ENCODE data around the gene MGARP.
"Not testable (repeated sequence)": the region's sequence is repeated elsewhere in the genome, so short reads cannot be mapped to it uniquely, and the experiment has no call there.

DNA sequence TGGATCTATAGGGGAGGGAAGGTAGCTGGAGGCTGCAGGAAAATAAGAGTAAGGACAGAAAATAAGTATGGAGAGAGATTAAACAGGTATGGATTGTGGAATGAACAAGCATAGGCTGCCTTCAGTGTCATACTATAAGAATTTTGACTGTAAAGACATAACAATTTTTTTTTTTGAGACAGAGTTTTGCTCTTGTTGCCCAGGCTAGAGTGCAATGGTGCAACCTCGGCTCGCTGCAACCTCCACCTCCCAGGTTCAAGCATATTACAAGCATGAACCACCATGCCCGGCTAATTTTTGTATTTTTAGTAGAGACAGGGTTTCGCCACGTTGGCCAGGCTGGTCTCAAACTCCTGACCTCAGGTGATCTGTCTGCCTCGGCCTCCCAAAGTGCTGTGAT is 24.4 kb downstream of the MGARP start:
- not testable (repeated sequence) for TF ChIP-seq RCOR1 (IDR thresholded peaks at IDR 0.05; ENCODE audit: insufficient replicate concordance, low read length); CEBPB (IDR thresholded peaks at IDR 0.05; ENCODE audit: low read depth, low read length); RAD21 (IDR thresholded peaks at IDR 0.05; ENCODE audit: low read length); POLR2A (IDR thresholded peaks at IDR 0.05; ENCODE audit: low read depth, low read length); SMC3 (IDR thresholded peaks at IDR 0.05; ENCODE audit: low read depth, low read length); MAFK (IDR thresholded peaks at IDR 0.05; ENCODE audit: low read depth, low read length); FOS (IDR thresholded peaks at IDR 0.05; ENCODE audit: low read depth, low read length)
- TF ChIP-seq, protein P1, sequence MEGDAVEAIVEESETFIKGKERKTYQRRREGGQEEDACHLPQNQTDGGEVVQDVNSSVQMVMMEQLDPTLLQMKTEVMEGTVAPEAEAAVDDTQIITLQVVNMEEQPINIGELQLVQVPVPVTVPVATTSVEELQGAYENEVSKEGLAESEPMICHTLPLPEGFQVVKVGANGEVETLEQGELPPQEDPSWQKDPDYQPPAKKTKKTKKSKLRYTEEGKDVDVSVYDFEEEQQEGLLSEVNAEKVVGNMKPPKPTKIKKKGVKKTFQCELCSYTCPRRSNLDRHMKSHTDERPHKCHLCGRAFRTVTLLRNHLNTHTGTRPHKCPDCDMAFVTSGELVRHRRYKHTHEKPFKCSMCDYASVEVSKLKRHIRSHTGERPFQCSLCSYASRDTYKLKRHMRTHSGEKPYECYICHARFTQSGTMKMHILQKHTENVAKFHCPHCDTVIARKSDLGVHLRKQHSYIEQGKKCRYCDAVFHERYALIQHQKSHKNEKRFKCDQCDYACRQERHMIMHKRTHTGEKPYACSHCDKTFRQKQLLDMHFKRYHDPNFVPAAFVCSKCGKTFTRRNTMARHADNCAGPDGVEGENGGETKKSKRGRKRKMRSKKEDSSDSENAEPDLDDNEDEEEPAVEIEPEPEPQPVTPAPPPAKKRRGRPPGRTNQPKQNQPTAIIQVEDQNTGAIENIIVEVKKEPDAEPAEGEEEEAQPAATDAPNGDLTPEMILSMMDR (conservative IDR thresholded peaks at IDR 0.05; ENCODE audit: low read depth, low read length), result not testable (repeated sequence)
- TF ChIP-seq, protein P2, sequence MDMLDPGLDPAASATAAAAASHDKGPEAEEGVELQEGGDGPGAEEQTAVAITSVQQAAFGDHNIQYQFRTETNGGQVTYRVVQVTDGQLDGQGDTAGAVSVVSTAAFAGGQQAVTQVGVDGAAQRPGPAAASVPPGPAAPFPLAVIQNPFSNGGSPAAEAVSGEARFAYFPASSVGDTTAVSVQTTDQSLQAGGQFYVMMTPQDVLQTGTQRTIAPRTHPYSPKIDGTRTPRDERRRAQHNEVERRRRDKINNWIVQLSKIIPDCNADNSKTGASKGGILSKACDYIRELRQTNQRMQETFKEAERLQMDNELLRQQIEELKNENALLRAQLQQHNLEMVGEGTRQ (IDR thresholded peaks at IDR 0.05; ENCODE audit: low read depth, low read length), result not testable (repeated sequence)
- TF ChIP-seq, protein P3, sequence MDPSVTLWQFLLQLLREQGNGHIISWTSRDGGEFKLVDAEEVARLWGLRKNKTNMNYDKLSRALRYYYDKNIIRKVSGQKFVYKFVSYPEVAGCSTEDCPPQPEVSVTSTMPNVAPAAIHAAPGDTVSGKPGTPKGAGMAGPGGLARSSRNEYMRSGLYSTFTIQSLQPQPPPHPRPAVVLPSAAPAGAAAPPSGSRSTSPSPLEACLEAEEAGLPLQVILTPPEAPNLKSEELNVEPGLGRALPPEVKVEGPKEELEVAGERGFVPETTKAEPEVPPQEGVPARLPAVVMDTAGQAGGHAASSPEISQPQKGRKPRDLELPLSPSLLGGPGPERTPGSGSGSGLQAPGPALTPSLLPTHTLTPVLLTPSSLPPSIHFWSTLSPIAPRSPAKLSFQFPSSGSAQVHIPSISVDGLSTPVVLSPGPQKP (IDR thresholded peaks at IDR 0.05; ENCODE audit: borderline replicate concordance, low read depth, low read length), result not testable (repeated sequence)

All from IMR-90 (cell line).